HCT116 (cell line): ENCODE measurements around the gene FBXL17. TPM values are rescaled to one million over a fixed set of nuclear protein-coding genes. Genes with fewer than 3 reads are reported as not detected.

Source experiments
- ATAC-seq: fragments of 200-7000 bp; cut with Tn5 transposase; 2 replicates; pipeline ENCODE4 v1.9.1; 2020; ENCODE audit warnings: mild to moderate bottlenecking, moderate library complexity
- BruUV-seq: library from RNA; stranded (reverse); fragments of 400-500 nt; replicated peaks from 2 replicates; lab custom pipeline; 2021; lab: Mats Ljungman, UMichigan
- CTCF ChIA-PET: fragments of 300-600 bp; sonication (Branson Sonifier 250); formaldehyde crosslinking; loops from one replicate; lab custom pipeline; 2021; ENCODE audit warnings: antibody characterized with exemption; lab: Charles Lee
- POLR2A ChIA-PET: fragments of 300-600, 350-600 bp; sonication (Branson Sonifier 250); formaldehyde crosslinking; loops from one replicate; lab custom pipeline; 2021; ENCODE audit warnings: antibody characterized with exemption; lab: Charles Lee
- RAD21 ChIA-PET, 2 experiments: fragments of 300-600 bp; sonication (Branson Sonifier 250); formaldehyde crosslinking; loops; one replicate each; lab custom pipeline; 2023; ENCODE audit warnings: low total read pairs in 2 of 2; ENCODE audit not compliant: uncharacterized antibody in 2 of 2, unreplicated experiment in 2 of 2, low non-redundant PET in 1 of 2; lab: Charles Lee
- DNase-seq: peaks from one replicate; pipeline ENCODE4 v3.0.0-alpha.2; 2010; ENCODE audit warnings: low read depth, low spot score
- H2AFZ ChIP-seq: fragments of 200-600 bp; shearing (Covaris generic), sonication (generic); 2 replicates; pipeline ENCODE4 v1.6.1; 2017; ENCODE audit warnings: low read depth, mixed run types, mixed read lengths, antibody characterized with exemption, low read length; ENCODE audit not compliant: poor library complexity, severe bottlenecking
- H3K27ac ChIP-seq: 2 replicates; pipeline ENCODE4 v1.5.1; 2012; ENCODE audit warnings: low read depth, low read length
- H3K27me3 ChIP-seq: fragments of 200-600 bp; sonication (generic); 2 replicates; pipeline ENCODE4 v1.6.1; 2016; ENCODE audit warnings: mixed run types, low read length, mixed read lengths; ENCODE audit not compliant: insufficient read depth
- H3K36me3 ChIP-seq, 2 experiments: fragments of 200-500 bp in 1 of 2; fragments of 200-600 bp in 1 of 2; sonication (Bioruptor generic) in 1 of 2; sonication (generic) in 1 of 2; 2 replicates each; pipeline versions ENCODE4 v1.5.1 to v1.6.1; 2014 to 2016; ENCODE audit warnings: low read length in 2 of 2, inconsistent platforms in 1 of 2, mixed read lengths in 1 of 2, mixed run types in 1 of 2; ENCODE audit not compliant: insufficient read depth in 2 of 2, control insufficient read depth in 1 of 2
- H3K4me1 ChIP-seq, 2 experiments: fragments of 200-600 bp in 1 of 2; sonication (generic) in 1 of 2; 2 replicates each; pipeline versions ENCODE4 v1.5.1 to v1.6.1; 2012 to 2017; ENCODE audit warnings: low read length in 2 of 2, inconsistent platforms in 1 of 2, mild to moderate bottlenecking in 1 of 2, mixed read lengths in 1 of 2, mixed run types in 1 of 2, moderate library complexity in 1 of 2; ENCODE audit not compliant: insufficient read depth in 2 of 2, control insufficient read depth in 1 of 2
- H3K4me2 ChIP-seq: fragments of 200-600 bp; sonication (generic); 2 replicates; pipeline ENCODE4 v1.6.1; 2017; ENCODE audit warnings: mixed run types, low read length, mixed read lengths
- H3K4me3 ChIP-seq, 2 experiments: fragments of 200-600 bp in 1 of 2; sonication (generic) in 1 of 2; replicated peaks in 1 of 2; 2 replicates each; pipeline ENCODE4 v1.5.1; 2011 to 2016; ENCODE audit warnings: low read length in 2 of 2, control low read depth in 1 of 2, low read depth in 1 of 2, mild to moderate bottlenecking in 1 of 2, mixed read lengths in 1 of 2, mixed run types in 1 of 2
- H3K79me2 ChIP-seq: fragments of 200-600 bp; sonication (generic); 2 replicates; pipeline ENCODE4 v1.6.1; 2017; ENCODE audit warnings: mild to moderate bottlenecking, mixed run types, low read length, moderate library complexity, mixed read lengths; ENCODE audit not compliant: insufficient read depth
- H3K9ac ChIP-seq: fragments of 200-600 bp; sonication (generic); 2 replicates; pipeline ENCODE4 v1.6.1; 2016; ENCODE audit warnings: low read length, mixed read lengths
- H3K9me2 ChIP-seq: fragments of 200-600 bp; sonication (generic), shearing (Covaris generic); 2 replicates; pipeline ENCODE4 v1.6.1; 2017; ENCODE audit warnings: mixed run types, mild to moderate bottlenecking, moderate library complexity; ENCODE audit not compliant: insufficient read depth
- H3K9me3 ChIP-seq, 2 experiments: fragments of 200-500 bp in 1 of 2; fragments of 200-600 bp in 1 of 2; sonication (Bioruptor generic) in 1 of 2; sonication (generic) in 1 of 2; 2 replicates each; pipeline ENCODE4 v1.6.1; 2014 to 2017; ENCODE audit warnings: low read length in 2 of 2, mixed read lengths in 2 of 2, inconsistent platforms in 1 of 2, low read depth in 1 of 2, mild to moderate bottlenecking in 1 of 2, mixed run types in 1 of 2, moderate library complexity in 1 of 2; ENCODE audit not compliant: control insufficient read depth in 1 of 2, insufficient read depth in 1 of 2
- H4K20me1 ChIP-seq: fragments of 200-600 bp; sonication (generic), shearing (Covaris generic); 2 replicates; pipeline ENCODE4 v1.6.1; 2017; ENCODE audit warnings: mixed run types, mild to moderate bottlenecking, moderate library complexity; ENCODE audit not compliant: insufficient read depth
- ATF3 ChIP-seq: IDR thresholded peaks from 2 replicates; pipeline ENCODE4 v1.6.1; 2012
- CEBPB ChIP-seq: IDR thresholded peaks from 2 replicates; pipeline ENCODE4 v1.6.1; 2012; ENCODE audit warnings: low read depth
- CTCF ChIP-seq, 3 experiments: fragments of 200-600 bp in 1 of 3; sonication (generic) in 1 of 3; IDR thresholded peaks in 2 of 3; conservative IDR thresholded peaks in 1 of 3; 2 replicates each; pipeline ENCODE4 v1.5.1; 2012 to 2017; ENCODE audit warnings: low read depth in 2 of 3, low read length in 2 of 3, antibody characterized with exemption in 1 of 3, borderline replicate concordance in 1 of 3, control low read depth in 1 of 3, mild to moderate bottlenecking in 1 of 3, mixed read lengths in 1 of 3, mixed run types in 1 of 3, moderate library complexity in 1 of 3; ENCODE audit not compliant: insufficient read depth in 1 of 3
- EGR1 ChIP-seq: IDR thresholded peaks from 2 replicates; pipeline ENCODE4 v1.6.1; 2012; ENCODE audit warnings: low read depth
- ELF1 ChIP-seq: IDR thresholded peaks from 2 replicates; pipeline ENCODE4 v1.6.1; 2012; ENCODE audit warnings: low read depth, borderline replicate concordance
- EZH2 ChIP-seq: fragments of 200-600 bp; sonication (generic); IDR thresholded peaks from 2 replicates; pipeline ENCODE4 v1.6.1; 2017; ENCODE audit warnings: antibody characterized with exemption, mixed run types
- EZH2phosphoT487 ChIP-seq: fragments of 200-600 bp; IDR thresholded peaks from 2 replicates; pipeline ENCODE4 v1.6.1; 2018; ENCODE audit warnings: antibody characterized with exemption, borderline replicate concordance
- FOSL1 ChIP-seq: IDR thresholded peaks from 2 replicates; pipeline ENCODE4 v1.6.1; 2012; ENCODE audit warnings: low read depth
- JUND ChIP-seq: IDR thresholded peaks from 2 replicates; pipeline ENCODE4 v1.6.1; 2012
- MAX ChIP-seq: IDR thresholded peaks from 2 replicates; pipeline ENCODE4 v1.6.1; 2012
- POLR2A ChIP-seq: IDR thresholded peaks from 2 replicates; pipeline ENCODE4 v1.7.0; 2011; ENCODE audit warnings: borderline replicate concordance; ENCODE audit not compliant: insufficient read depth, insufficient read length; ENCODE audit errors: extremely low read depth
- RAD21 ChIP-seq: IDR thresholded peaks from 2 replicates; pipeline ENCODE4 v1.6.1; 2012; ENCODE audit warnings: low read depth, mild to moderate bottlenecking
- REST ChIP-seq: IDR thresholded peaks from 2 replicates; pipeline ENCODE4 v1.6.1; 2012; ENCODE audit warnings: low read depth
- SIN3A ChIP-seq: IDR thresholded peaks from 2 replicates; pipeline ENCODE4 v1.6.1; 2012; ENCODE audit warnings: low read depth
- TCF7L2 ChIP-seq: IDR thresholded peaks from 2 replicates; pipeline ENCODE4 v1.7.0; 2011; ENCODE audit warnings: borderline replicate concordance, inconsistent platforms; ENCODE audit not compliant: insufficient read depth, insufficient read length; ENCODE audit errors: extremely low read depth
- ZBTB33 ChIP-seq: IDR thresholded peaks from 2 replicates; pipeline ENCODE4 v1.6.1; 2011; ENCODE audit warnings: mild to moderate bottlenecking, low read length, moderate library complexity; ENCODE audit not compliant: insufficient replicate concordance; ENCODE audit errors: extremely low read depth
- ZFX ChIP-seq: fragments of 450-650 bp; IDR thresholded peaks from 2 replicates; pipeline ENCODE4 v1.6.1; 2017
- ZNF274 ChIP-seq: fragments of 200-500 bp; sonication (Bioruptor generic); IDR thresholded peaks from 2 replicates; pipeline ENCODE4 v1.6.1; 2014; ENCODE audit warnings: mild to moderate bottlenecking, low read depth, low read length, inconsistent platforms
- intact Hi-C: fragments of 100-400 bp; cut with micrococcal nuclease; formaldehyde crosslinking; loops from 2 replicates; pipeline ENCODE4 v1.10.0; 2022
- total RNA-seq: library from RNA; stranded (reverse); gene quantifications from one replicate; pipeline ENCODE4 v1.2.1, GENCODE V29; 2021; ENCODE audit not compliant: unreplicated experiment

The FBXL17 gene
- total RNA-seq, 1 experiment from 2014 or later: 9.4 TPM

GRCh38 chr5:107849118-107849517 lies 532.8 kb downstream of the FBXL17 start:
- no peak overlapping the region for H3K4me2 ChIP-seq
- ATAC-seq (no peak), DNase-seq (no peak)
- H2AFZ ChIP-seq: no peak overlapping the region
- H3K4me1 ChIP-seq: no peaks in the 10 kb centered on the region
- TF ChIP-seq REST: no peak
- no peak for TF ChIP-seq ZBTB33
- TF ChIP-seq CTCF (IDR thresholded peaks at IDR 0.05 in 2 of 3, conservative IDR thresholded peaks at IDR 0.05 in 1 of 3; ENCODE audit: borderline replicate concordance in 1 of 3, insufficient read depth in 1 of 3, low read depth in 2 of 3, low read length in 2 of 3): no peak
- no peak for TF ChIP-seq POLR2A
- no peak for TF ChIP-seq FOSL1
- no peak for TF ChIP-seq ZNF274
- no peak for TF ChIP-seq SIN3A
- no peak for TF ChIP-seq TCF7L2
- TF ChIP-seq ATF3: no peak
- TF ChIP-seq CEBPB: no peak
- no peak for TF ChIP-seq ELF1
- TF ChIP-seq JUND: no peak
- TF ChIP-seq EGR1: no peak
- no peak for TF ChIP-seq EZH2
- no peak for TF ChIP-seq EZH2phosphoT487
- no peak for TF ChIP-seq RAD21
- no peak for TF ChIP-seq ZFX
- TF ChIP-seq MAX: no peak
- intact Hi-C loops: no loop called here
- RAD21 ChIA-PET: no interaction called here
- H3K4me3 ChIP-seq: no peak overlapping the region
- no peaks in the 10 kb centered on the region for H3K79me2 ChIP-seq
- BruUV-seq: no TSS peak
- H3K27me3 ChIP-seq: no peaks in the 10 kb centered on the region
- no peaks in the 10 kb centered on the region for H3K36me3 ChIP-seq
- H3K9me2 ChIP-seq: no peaks in the 10 kb centered on the region
- no peaks in the 10 kb centered on the region for H4K20me1 ChIP-seq
- H3K9ac ChIP-seq: no peak overlapping the region
- POLR2A ChIA-PET: no interaction called here
- H3K9me3 ChIP-seq: no peaks in the 10 kb centered on the region
- H3K27ac ChIP-seq: no peak overlapping the region
- CTCF ChIA-PET: no interaction called here
